HEK293 (cell line): ENCODE results near the gene USP6NL.

ENCODE experiments used
- CTCF ChIP-seq: fragments of 450-650 bp; formaldehyde crosslinking; IDR thresholded peaks from 2 replicates; pipeline ENCODE4 v1.5.1; 2016; ENCODE audit warnings: missing biosample characterization, missing genetic modification characterization
- KLF8 ChIP-seq: fragments of 450-650 bp; formaldehyde crosslinking; IDR thresholded peaks from 2 replicates; pipeline ENCODE4 v1.5.1; 2016; ENCODE audit warnings: missing biosample characterization, missing genetic modification characterization
- ZNF366 ChIP-seq: fragments of 450-650 bp; formaldehyde crosslinking; conservative IDR thresholded peaks from 2 replicates; pipeline ENCODE4 v1.5.1; 2016; ENCODE audit warnings: missing biosample characterization, missing genetic modification characterization
- ZNF624 ChIP-seq: fragments of 450-650 bp; formaldehyde crosslinking; IDR thresholded peaks from 2 replicates; pipeline ENCODE4 v1.5.1; 2017; ENCODE audit warnings: missing biosample characterization, missing genetic modification characterization
- ZNF629 ChIP-seq: fragments of 450-650 bp; formaldehyde crosslinking; IDR thresholded peaks from 2 replicates; pipeline ENCODE4 v1.5.1; 2017; ENCODE audit warnings: missing biosample characterization, missing genetic modification characterization

- TF ChIP-seq CTCF (tag by site-specific recombination) (no peak), ZNF366 (no peak), ZNF624 (tag by site-specific recombination) (no peak), KLF8 (tag by site-specific recombination) (no peak), ZNF629 (tag by site-specific recombination) (no peak)
Measured at GRCh38 chr10:11520892-11521291, 90.6 kb downstream of the USP6NL start.
